OCI-LY7 (cell line): ENCODE data around the gene PCNX2. TPM values are rescaled to one million over a fixed set of nuclear protein-coding genes. Genes with fewer than 3 reads are reported as not detected.

ENCODE experiments used
- BruUV-seq: library from RNA; stranded (reverse); fragments of 400-500 nt; replicated peaks from 2 replicates; lab custom pipeline; 2021; lab: Mats Ljungman, UMichigan
- CTCF ChIA-PET: fragments of 300-600 bp; sonication (Branson Sonifier 250); formaldehyde crosslinking; loops from one replicate; lab custom pipeline; 2022; ENCODE audit warnings: antibody characterized with exemption; ENCODE audit not compliant: unreplicated experiment; lab: Charles Lee
- POLR2A ChIA-PET: fragments of 300-600 bp; sonication (Branson Sonifier 250); formaldehyde crosslinking; loops from one replicate; lab custom pipeline; 2022; ENCODE audit warnings: antibody characterized with exemption; lab: Charles Lee
- DNase-seq: peaks from one replicate; pipeline ENCODE4 v3.0.0-alpha.2; 2015; ENCODE audit warnings: low spot score
- H2AFZ ChIP-seq: fragments of 200-600 bp; sonication (generic), shearing (Covaris generic); 2 replicates; pipeline ENCODE4 v1.6.1; 2014; ENCODE audit warnings: mild to moderate bottlenecking, antibody characterized with exemption, low read length, moderate library complexity
- H3K27ac ChIP-seq: fragments of 200-600 bp; sonication (generic); 2 replicates; pipeline ENCODE4 v1.5.1; 2014; ENCODE audit warnings: mixed run types, low read depth, mild to moderate bottlenecking, moderate library complexity, low read length, inconsistent platforms; ENCODE audit not compliant: poor library complexity, severe bottlenecking
- H3K36me3 ChIP-seq: fragments of 200-600 bp; sonication (generic); 2 replicates; pipeline ENCODE4 v1.6.1; 2014; ENCODE audit warnings: mild to moderate bottlenecking, antibody characterized with exemption, low read length, moderate library complexity, mixed read lengths; ENCODE audit not compliant: insufficient read depth
- H3K4me1 ChIP-seq: fragments of 200-600 bp; sonication (generic); 2 replicates; pipeline ENCODE4 v1.5.1; 2014; ENCODE audit warnings: mild to moderate bottlenecking, low read length; ENCODE audit not compliant: insufficient read depth, poor library complexity, severe bottlenecking
- H3K4me2 ChIP-seq: fragments of 200-600 bp; sonication (generic); 2 replicates; pipeline ENCODE4 v1.6.1; 2014; ENCODE audit warnings: mild to moderate bottlenecking, low read length
- H3K4me3 ChIP-seq: fragments of 200-600 bp; sonication (generic); 2 replicates; pipeline ENCODE4 v1.5.1; 2014; ENCODE audit warnings: mild to moderate bottlenecking, low read depth, low read length; ENCODE audit not compliant: poor library complexity, severe bottlenecking
- H3K79me2 ChIP-seq: fragments of 200-600 bp; sonication (generic); 2 replicates; pipeline ENCODE4 v1.6.1; 2016; ENCODE audit warnings: low read depth, mild to moderate bottlenecking, low read length, moderate library complexity, mixed read lengths; ENCODE audit not compliant: insufficient read depth
- H3K9me2 ChIP-seq: fragments of 200-600 bp; sonication (generic); 2 replicates; pipeline ENCODE4 v1.6.1; 2016; ENCODE audit warnings: mild to moderate bottlenecking, low read length, mixed read lengths; ENCODE audit not compliant: insufficient read depth
- H3K9me3 ChIP-seq: fragments of 200-600 bp; sonication (generic); 2 replicates; pipeline ENCODE4 v1.6.1; 2014; ENCODE audit warnings: mild to moderate bottlenecking, mixed run types, low read length, mixed read lengths
- H4K20me1 ChIP-seq: fragments of 200-600 bp; sonication (generic); 2 replicates; pipeline ENCODE4 v1.6.1; 2014; ENCODE audit warnings: mild to moderate bottlenecking, antibody characterized with exemption, low read length, moderate library complexity, mixed read lengths; ENCODE audit not compliant: insufficient read depth
- EZH2phosphoT487 ChIP-seq: fragments of 200-600 bp; sonication (generic); IDR thresholded peaks from 2 replicates; pipeline ENCODE4 v1.6.1; 2018; ENCODE audit warnings: low read depth, borderline replicate concordance, mild to moderate bottlenecking, mixed run types, antibody characterized with exemption, low read length, moderate library complexity, mixed read lengths
- intact Hi-C: fragments of 100-400 bp; cut with micrococcal nuclease; formaldehyde crosslinking; loops from one replicate; pipeline ENCODE4 v1.10.0; 2022; ENCODE audit not compliant: unreplicated experiment
- total RNA-seq, 2 experiments: library from RNA; depleted of rRNA in 1 of 2; stranded (reverse); fragments of >200 nt in 1 of 2; shearing (Covaris generic) in 1 of 2; gene quantifications; 2 replicates each; pipeline ENCODE4 v1.2.3, GENCODE V29; 2014 to 2022
- TF ChIP-seq, protein P1 (sequence below): fragments of 200-600 bp; sonication (generic); conservative IDR thresholded peaks from 2 replicates; pipeline ENCODE4 v1.5.1; 2014; ENCODE audit warnings: mild to moderate bottlenecking, antibody characterized with exemption, low read length, moderate library complexity, mixed read lengths

Gene PCNX2
- total RNA-seq, 2 experiments from 2014 or later = 17.1 to 26.9 TPM

DNA sequence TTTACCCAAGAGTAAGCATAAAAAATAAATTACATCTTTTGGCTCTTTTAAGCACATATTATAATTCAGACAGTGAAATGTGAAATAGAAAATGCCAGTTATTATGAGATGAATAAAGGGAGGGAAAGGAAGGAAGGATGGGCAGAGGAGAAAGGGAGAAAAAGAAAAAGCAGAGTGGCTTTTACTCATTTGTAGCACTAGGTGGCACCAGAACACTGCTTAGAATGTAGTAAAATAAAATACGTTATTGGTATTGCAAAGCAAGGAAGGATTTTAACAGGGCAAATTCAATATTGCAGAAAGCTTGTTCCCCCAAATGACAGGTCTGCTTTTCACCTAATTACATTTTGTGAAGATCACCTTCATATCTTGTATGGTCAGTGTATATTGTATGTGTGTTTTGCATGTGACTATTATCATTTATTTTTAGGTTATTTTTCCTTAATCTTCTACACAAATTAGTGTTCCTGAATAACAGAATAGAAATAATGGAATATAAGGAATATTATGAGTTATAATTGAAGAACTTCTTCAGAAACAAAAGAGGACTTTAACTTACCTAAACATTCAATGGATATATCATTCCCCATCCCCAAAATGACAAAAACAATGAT, 9.1 kb upstream of the PCNX2 start:
- POLR2A ChIA-PET = interaction anchor here (1.2 kb wide), 1 partner anchor 8 kb away, joined by 4 read pairs; no protein-coding TSS in a partner anchor

DNA sequence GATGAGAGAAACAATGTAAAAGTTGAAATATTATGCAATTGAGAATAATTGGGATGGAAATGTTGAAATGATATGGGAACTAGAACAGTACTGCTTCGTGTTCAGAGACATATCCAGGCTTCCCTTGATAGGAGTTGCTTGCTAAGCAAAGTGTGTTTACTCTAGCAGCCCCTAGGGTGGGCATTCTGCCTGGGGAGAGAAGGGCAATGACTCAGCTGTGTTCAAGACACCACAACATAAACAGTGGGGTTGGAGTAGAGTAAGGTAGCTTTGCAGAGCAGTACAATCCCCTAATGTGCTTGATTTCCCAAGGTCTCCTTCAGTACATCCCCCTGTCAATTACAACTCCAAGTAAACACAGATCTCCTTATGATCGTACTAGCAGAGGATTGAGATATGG, 4.8 kb upstream of the PCNX2 start:
- H3K9me3 ChIP-seq = 0 out of 2 replicates have a peak, but pooled peaks cover 6% of the 10 kb centered on the region
- H3K4me2 ChIP-seq = no peak overlapping the region
- intact Hi-C loops = loop anchor here (5.0 kb wide), 1 partner anchor 92 kb away; no protein-coding TSS in a partner anchor
- H3K9me2 ChIP-seq = no peaks in the 10 kb centered on the region
- CTCF ChIA-PET = no interaction called here
- H3K4me1 ChIP-seq = peaks cover 8% of the 10 kb centered on the region
- no peaks in the 10 kb centered on the region for H3K36me3 ChIP-seq
- no peak for DNase-seq
- no peak overlapping the region for H2AFZ ChIP-seq
- H4K20me1 ChIP-seq = no peaks in the 10 kb centered on the region
- BruUV-seq = no TSS peak
- POLR2A ChIA-PET = interaction anchor here (0.9 kb wide), 1 partner anchor 16 kb away, joined by 3 read pairs; no protein-coding TSS in a partner anchor
- no peak overlapping the region for H3K27ac ChIP-seq
- TF ChIP-seq, protein P1, sequence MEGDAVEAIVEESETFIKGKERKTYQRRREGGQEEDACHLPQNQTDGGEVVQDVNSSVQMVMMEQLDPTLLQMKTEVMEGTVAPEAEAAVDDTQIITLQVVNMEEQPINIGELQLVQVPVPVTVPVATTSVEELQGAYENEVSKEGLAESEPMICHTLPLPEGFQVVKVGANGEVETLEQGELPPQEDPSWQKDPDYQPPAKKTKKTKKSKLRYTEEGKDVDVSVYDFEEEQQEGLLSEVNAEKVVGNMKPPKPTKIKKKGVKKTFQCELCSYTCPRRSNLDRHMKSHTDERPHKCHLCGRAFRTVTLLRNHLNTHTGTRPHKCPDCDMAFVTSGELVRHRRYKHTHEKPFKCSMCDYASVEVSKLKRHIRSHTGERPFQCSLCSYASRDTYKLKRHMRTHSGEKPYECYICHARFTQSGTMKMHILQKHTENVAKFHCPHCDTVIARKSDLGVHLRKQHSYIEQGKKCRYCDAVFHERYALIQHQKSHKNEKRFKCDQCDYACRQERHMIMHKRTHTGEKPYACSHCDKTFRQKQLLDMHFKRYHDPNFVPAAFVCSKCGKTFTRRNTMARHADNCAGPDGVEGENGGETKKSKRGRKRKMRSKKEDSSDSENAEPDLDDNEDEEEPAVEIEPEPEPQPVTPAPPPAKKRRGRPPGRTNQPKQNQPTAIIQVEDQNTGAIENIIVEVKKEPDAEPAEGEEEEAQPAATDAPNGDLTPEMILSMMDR = no peak
- TF ChIP-seq EZH2phosphoT487 = no peak
- H3K4me3 ChIP-seq = no peak overlapping the region
- no peaks in the 10 kb centered on the region for H3K79me2 ChIP-seq

More for the DNA sequence above, 9.1 kb upstream of the PCNX2 start:
- H3K4me2 ChIP-seq = no peak overlapping the region
- peak; percentile 55 for DNase-seq
- no peak overlapping the region for H3K27ac ChIP-seq
- 0 out of 2 replicates have a peak, but pooled peaks cover 6% of the 10 kb centered on the region for H3K9me3 ChIP-seq
- no peak overlapping the region for H3K4me3 ChIP-seq
- H3K36me3 ChIP-seq = no peaks in the 10 kb centered on the region
- intact Hi-C loops = loop anchor here (1.0 to 5.0 kb wide), 4 partner anchors 60 to 763 kb away; no protein-coding TSS in a partner anchor
- no TSS peak for BruUV-seq
- H3K79me2 ChIP-seq = no peaks in the 10 kb centered on the region
- TF ChIP-seq, protein P1 = peak; percentile 89
- no peak for TF ChIP-seq EZH2phosphoT487
- H3K4me1 ChIP-seq = no peaks in the 10 kb centered on the region
- no peaks in the 10 kb centered on the region for H4K20me1 ChIP-seq
- CTCF ChIA-PET = no interaction called here
- no peak overlapping the region for H2AFZ ChIP-seq
- no peaks in the 10 kb centered on the region for H3K9me2 ChIP-seq

DNA sequence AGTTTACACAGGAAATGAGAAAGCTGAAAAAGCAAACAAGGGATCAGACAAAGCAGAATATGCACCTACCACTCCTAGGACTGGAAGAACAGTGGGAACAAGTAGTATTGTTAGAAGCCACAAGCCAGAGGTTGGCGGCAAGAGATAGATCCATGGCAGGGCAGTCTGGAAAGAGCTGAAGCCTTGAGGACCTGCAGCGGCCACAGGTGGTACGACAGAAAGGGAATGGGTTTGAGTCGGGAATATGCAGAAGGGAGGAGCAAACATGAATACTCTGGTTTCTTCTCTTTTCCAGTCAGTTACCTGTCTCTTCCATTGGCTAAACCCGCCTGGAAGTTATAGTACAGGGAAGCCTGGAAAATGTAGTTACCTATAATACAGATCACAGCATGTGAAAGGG, 3.9 kb upstream of the PCNX2 start:
- ChIA-PET POLR2A (no interaction called here), CTCF (no interaction called here)
- peaks cover 12% of the 10 kb centered on the region for H3K4me1 ChIP-seq
- no peak overlapping the region for H3K4me2 ChIP-seq
- no peak for DNase-seq
- peaks cover 6% of the 10 kb centered on the region; the same call in 1 of the 2 replicates for H3K79me2 ChIP-seq
- 0 out of 2 replicates have a peak, but pooled peaks cover 6% of the 10 kb centered on the region for H3K9me3 ChIP-seq
- H3K4me3 ChIP-seq = no peak overlapping the region
- no TSS peak for BruUV-seq
- H2AFZ ChIP-seq = no peak overlapping the region
- H3K27ac ChIP-seq = no peak overlapping the region
- no peaks in the 10 kb centered on the region for H3K36me3 ChIP-seq
- H4K20me1 ChIP-seq = peaks cover under 1% of the 10 kb centered on the region; the same call in 1 of the 2 replicates
- TF ChIP-seq EZH2phosphoT487 = no peak
- TF ChIP-seq, protein P1 = no peak
- H3K9me2 ChIP-seq = no peaks in the 10 kb centered on the region
- intact Hi-C loops = no loop called here
